ENCODE results near the gene TARP.
"Not testable (repeated sequence)": the region's sequence is repeated elsewhere in the genome, so short reads cannot be mapped to it uniquely, and the experiment has no call there.

The TARP gene

GRCh38 chr7:38296059-38296857, 22.8 kb upstream of the TARP start:
- no peak for DNase-seq

GRCh38 chr7:38294926-38295325, 21.5 kb upstream of the TARP start:
- no peak for DNase-seq

GRCh38 chr7:38292442-38292841, 19.0 kb upstream of the TARP start:
- DNase-seq = no peak

GRCh38 chr7:38291650-38292049, 18.2 kb upstream of the TARP start:
- DNase-seq = no peak

- DNase-seq = no peak
Measured at GRCh38 chr7:38291117-38291647, 17.7 kb upstream of the TARP start.

- DNase-seq = no peak
Measured at GRCh38 chr7:38284553-38284952, 11.1 kb upstream of the TARP start.

- no peak for DNase-seq
Measured at GRCh38 chr7:38283809-38284208, 10.4 kb upstream of the TARP start.

- DNase-seq = no peak
Measured at GRCh38 chr7:38283107-38283506, 9.7 kb upstream of the TARP start.

GRCh38 chr7:38282081-38282480, 8.6 kb upstream of the TARP start:
- DNase-seq = no peak

- no peak for DNase-seq
Measured at GRCh38 chr7:38281266-38281665, 7.8 kb upstream of the TARP start.

GRCh38 chr7:38280707-38281106, 7.3 kb upstream of the TARP start:
- no peak for DNase-seq

GRCh38 chr7:38280000-38280399, 6.6 kb upstream of the TARP start:
- DNase-seq = no peak

GRCh38 chr7:38276096-38276877, 2.9 kb upstream of the TARP start:
- DNase-seq = no peak

- no peak for DNase-seq
Measured at GRCh38 chr7:38274927-38275620, 1.6 kb upstream of the TARP start.

- DNase-seq = no peak
Measured at GRCh38 chr7:38274486-38274885, 1.1 kb upstream of the TARP start.

GRCh38 chr7:38270405-38270804, 3.0 kb downstream of the TARP start:
- DNase-seq = not testable (repeated sequence)

GRCh38 chr7:38269704-38270346, 3.6 kb downstream of the TARP start:
- DNase-seq = not testable (repeated sequence)

- DNase-seq = not testable (repeated sequence)
Measured at GRCh38 chr7:38265958-38266357, 7.5 kb downstream of the TARP start.

GRCh38 chr7:38264602-38265001, 8.8 kb downstream of the TARP start:
- not testable (repeated sequence) for DNase-seq

- DNase-seq = not testable (repeated sequence)
Measured at GRCh38 chr7:38263274-38263673, 10.2 kb downstream of the TARP start.

- DNase-seq = no peak
Measured at GRCh38 chr7:38262545-38262944, 10.9 kb downstream of the TARP start.

GRCh38 chr7:38262026-38262425, 11.4 kb downstream of the TARP start:
- not testable (repeated sequence) for DNase-seq

- not testable (repeated sequence) for DNase-seq
Measured at GRCh38 chr7:38261601-38262000, 11.8 kb downstream of the TARP start.

Measured in activated CD4-positive, alpha-beta T cell treated with anti-CD3 and anti-CD28 coated beads, Interleukin-2, amount 50 U/mL, for 1 hour (primary cell).